K562 (cell line): Measurements from ENCODE around the gene GTF2A1. TPM values are rescaled to one million over a fixed set of nuclear protein-coding genes. Genes with fewer than 3 reads are reported as not detected.

ENCODE experiments used
- ATAC-seq: fragments of 200-7000 bp; cut with Tn5 transposase; 3 replicates; pipeline ENCODE4 v1.9.1; 2020; ENCODE audit warnings: moderate library complexity
- BruUV-seq: library from RNA; stranded (reverse); fragments of 400-500 nt; replicated peaks from 2 replicates; lab custom pipeline; 2021; lab: Mats Ljungman, UMichigan
- CTCF ChIA-PET: fragments of 300-600 bp; formaldehyde crosslinking; extraction: SDS; loops from one replicate; lab custom pipeline; 2021; ENCODE audit warnings: low intra/inter-chr PET ratio; lab: Yijun Ruan, JAX
- POLR2A ChIA-PET: fragments of 300-600, 350-650 bp; sonication (Branson Sonifier 250); formaldehyde crosslinking; extraction: SDS; loops from one replicate; lab custom pipeline; 2021; ENCODE audit warnings: antibody characterized with exemption, inconsistent platforms; lab: Yijun Ruan, JAX
- DNase-seq, 4 experiments: peaks; one replicate each; pipeline versions ENCODE4 v3.0.0 to v3.0.0-alpha.2; 2011 to 2018; ENCODE audit warnings: low spot score in 3 of 4, mixed read lengths in 3 of 4; ENCODE audit errors: extremely low read depth in 1 of 4
- FAIRE-seq: peaks from 2 replicates; lab custom pipeline; 2011; peaks lifted over from hg19 to GRCh38; lab: Jason Lieb, UNC
- H2AFZ ChIP-seq: 2 replicates; pipeline ENCODE4 v1.6.0; 2011; ENCODE audit warnings: low read depth, low read length, control low read depth, inconsistent platforms
- H3K27ac ChIP-seq: fragments of 200-600 bp; 3 replicates; pipeline ENCODE4 v1.8.0; 2011; ENCODE audit warnings: low read depth, mild to moderate bottlenecking, control low read depth, inconsistent platforms, low read length, moderate library complexity, mixed read lengths; ENCODE audit errors: extremely low read depth
- H3K27me3 ChIP-seq, 2 experiments: fragments of 300-600 bp in 1 of 2; 2 replicates in 1 of 2; 3 replicates in 1 of 2; pipeline versions ENCODE4 v1.6.0 to v1.8.0; 2011; ENCODE audit warnings: inconsistent platforms in 2 of 2, low read length in 2 of 2, mild to moderate bottlenecking in 1 of 2, mixed read lengths in 1 of 2, moderate library complexity in 1 of 2; ENCODE audit not compliant: control insufficient read depth in 2 of 2, insufficient read depth in 2 of 2
- H3K36me3 ChIP-seq: fragments of 300-600 bp; 3 replicates; pipeline ENCODE4 v1.8.0; 2011; ENCODE audit warnings: mild to moderate bottlenecking, low read length, inconsistent platforms; ENCODE audit not compliant: control insufficient read depth, insufficient read depth
- H3K4me1 ChIP-seq, 2 experiments: fragments of 200-600 bp in 1 of 2; replicated peaks in 1 of 2; 2 replicates in 1 of 2; 3 replicates in 1 of 2; pipeline versions ENCODE4 v1.5.1 to v1.8.0; 2011; ENCODE audit warnings: inconsistent platforms in 2 of 2, low read length in 2 of 2, mild to moderate bottlenecking in 1 of 2, mixed read lengths in 1 of 2, moderate library complexity in 1 of 2; ENCODE audit not compliant: control insufficient read depth in 2 of 2, insufficient read depth in 2 of 2
- H3K4me2 ChIP-seq: 2 replicates; pipeline ENCODE4 v1.6.1; 2011; ENCODE audit warnings: low read length, control low read depth, inconsistent platforms, mixed read lengths; ENCODE audit not compliant: insufficient read depth
- H3K4me3 ChIP-seq: fragments of 200-600 bp; sonication (generic), shearing (Covaris generic); 2 replicates; pipeline ENCODE4 v1.5.1; 2016; ENCODE audit warnings: control low read depth, inconsistent platforms
- H3K79me2 ChIP-seq: fragments of 200-600 bp; 3 replicates; pipeline ENCODE4 v1.8.0; 2011; ENCODE audit warnings: low read length, inconsistent platforms; ENCODE audit not compliant: control insufficient read depth, insufficient read depth
- H3K9ac ChIP-seq, 2 experiments: 2 replicates each; pipeline versions ENCODE4 v1.6.0 to v1.6.1; 2011; ENCODE audit warnings: low read depth in 2 of 2, low read length in 2 of 2, control low read depth in 1 of 2, inconsistent platforms in 1 of 2, mild to moderate bottlenecking in 1 of 2, mixed read lengths in 1 of 2; ENCODE audit not compliant: insufficient read depth in 1 of 2
- H3K9me1 ChIP-seq: one replicate; pipeline ENCODE4 v1.6.0; 2011; ENCODE audit warnings: inconsistent platforms, mild to moderate bottlenecking, low read length, moderate library complexity; ENCODE audit not compliant: control insufficient read depth, insufficient read depth
- H3K9me3 ChIP-seq: replicated peaks from 2 replicates; pipeline ENCODE4 v1.5.1; 2011; ENCODE audit warnings: low read depth, low read length, inconsistent platforms; ENCODE audit not compliant: control insufficient read depth, insufficient read depth
- H4K20me1 ChIP-seq: replicated peaks from 2 replicates; pipeline ENCODE4 v1.6.1; 2011; ENCODE audit warnings: low read length, inconsistent platforms, mixed read lengths; ENCODE audit not compliant: control insufficient read depth, insufficient read depth
- ARHGAP35 ChIP-seq: fragments of 450-650 bp; IDR thresholded peaks from 2 replicates; pipeline ENCODE4 v1.6.1; 2018; ENCODE audit not compliant: partially characterized antibody
- CBX3 ChIP-seq, 2 experiments: IDR thresholded peaks; 1 replicate in 1 of 2; 2 replicates in 1 of 2; pipeline ENCODE4 v1.6.1; 2012; ENCODE audit warnings: inconsistent platforms in 2 of 2, low read length in 2 of 2, borderline replicate concordance in 1 of 2, control low read depth in 1 of 2
- HES1 ChIP-seq: fragments of 450-650 bp; IDR thresholded peaks from 2 replicates; pipeline ENCODE4 v1.6.1; 2016; ENCODE audit warnings: low read depth, mild to moderate bottlenecking, moderate library complexity
- JUND ChIP-seq, 2 experiments: IDR thresholded peaks; 2 replicates in 1 of 2; 3 replicates in 1 of 2; pipeline ENCODE4 v1.6.1; 2011; ENCODE audit warnings: borderline replicate concordance in 2 of 2, low read depth in 2 of 2, low read length in 2 of 2, improper control_type of control experiment in 1 of 2, missing biosample characterization in 1 of 2, missing genetic modification characterization in 1 of 2, missing genetic modification reagents in 1 of 2
- NUFIP1 ChIP-seq: fragments of 450-650 bp; IDR thresholded peaks from 2 replicates; pipeline ENCODE4 v1.6.1; 2018; ENCODE audit not compliant: partially characterized antibody
- RHOXF2B ChIP-seq: fragments of 250-450 bp; sonication (Bioruptor Pico); conservative IDR thresholded peaks from 2 replicates; pipeline ENCODE4 v1.5.1; 2021
- USF1 ChIP-seq: sonication (generic); formaldehyde crosslinking; IDR thresholded peaks from 2 replicates; pipeline ENCODE4 v1.9.0; 2022; ENCODE audit warnings: mild to moderate bottlenecking, missing genetic modification reagents
- ZC3H4 ChIP-seq: sonication (generic); formaldehyde crosslinking; IDR thresholded peaks from 2 replicates; pipeline ENCODE4 v1.9.0; 2021; ENCODE audit warnings: missing genetic modification reagents, borderline replicate concordance
- ZZZ3 ChIP-seq: fragments of 450-650 bp; IDR thresholded peaks from 2 replicates; pipeline ENCODE4 v1.6.1; 2016; ENCODE audit warnings: antibody characterized with exemption, mild to moderate bottlenecking, moderate library complexity
- WGBS: fragments of 100-300 bp; shearing (Covaris generic); methylation state at CpG from one replicate; pipeline ENCODE4 v1.1.6; 2016; ENCODE audit warnings: low coverage, mixed read lengths; ENCODE audit not compliant: insufficient coverage; ENCODE audit errors: missing lambda C conversion rate; 5-methylcytosine and 5-hydroxymethylcytosine counted together
- in situ Hi-C: fragments of 300-500 bp; cut with MboI; formaldehyde crosslinking; loops from 4 replicates; pipeline ENCODE4 v1.15.0; 2018; ENCODE audit warnings: inconsistent platforms, mixed read lengths
- intact Hi-C: fragments of 100-400 bp; cut with micrococcal nuclease; formaldehyde crosslinking; loops from 2 replicates; pipeline ENCODE4 v1.14.2; 2022
- polyA plus RNA-seq, 8 experiments: library from polyadenylated mRNA; depleted of rRNA in 4 of 8; stranded (reverse) in 5 of 8; unstranded in 3 of 8; fragments of >200 nt; fragmentation: Nextera tagmentation in 2 of 8; fragmentation: Illumina TruSeq in 1 of 8; extraction: Ambion mirVana in 2 of 8; extraction: Trizol in 1 of 8; gene quantifications; 2 replicates each; pipeline versions ENCODE4 v1.2.1 to v1.2.3, GENCODE V29; 2011 to 2014; ENCODE audit warnings: inconsistent platforms in 1 of 8, missing spikeins in 1 of 8
- total RNA-seq, 7 experiments: library from RNA; depleted of rRNA in 6 of 7; stranded (reverse); fragments of >200 nt in 6 of 7; fragmentation: Illumina TruSeq in 2 of 7; extraction: Trizol in 2 of 7; gene quantifications; 2 replicates each; pipeline versions ENCODE4 v1.2.1 to v1.2.3, GENCODE V29; 2011 to 2021; ENCODE audit warnings: low replicate concordance in 1 of 7

The GTF2A1 gene
- total and polyA plus RNA-seq, 9 of the 15 experiments (the other 6 are each of a cell fraction or from before 2014, with no cell fraction given): 3.4 to 22.8 (median 14.7) TPM

- 92% methylated on average over 3 of the region's 3 CpGs for WGBS
- no peaks in the 10 kb centered on the region for H3K79me2 ChIP-seq
- no peak overlapping the region for H3K4me3 ChIP-seq
- ChIA-PET CTCF (no interaction called here), POLR2A (interaction anchor here (0.6 kb wide), 1 partner anchor 13 kb away, joined by 3 read pairs; no protein-coding TSS in a partner anchor)
- no peaks in the 10 kb centered on the region for H3K9me1 ChIP-seq
- no peaks in the 10 kb centered on the region for H3K9me3 ChIP-seq
- H3K9ac ChIP-seq: no peak overlapping the region
- no peak overlapping the region for H3K27ac ChIP-seq
- no peaks in the 10 kb centered on the region for H3K4me1 ChIP-seq
- no peak for FAIRE-seq
- in situ Hi-C loops (no loop called here), intact Hi-C loops (no loop called here)
- ATAC-seq: no peak
- no TSS peak for BruUV-seq
- TF ChIP-seq ZC3H4 (no peak), JUND (IDR thresholded peaks at IDR 0.05; ENCODE audit: borderline replicate concordance, low read depth, low read length) (no peak), JUND (tag; IDR thresholded peaks at IDR 0.05; ENCODE audit: borderline replicate concordance, low read depth, low read length) (no peak), ARHGAP35 (no peak), NUFIP1 (no peak), ZZZ3 (no peak), USF1 (CRISPR knock-in tag) (no peak), RHOXF2B (CRISPR knock-in tag) (no peak), HES1 (no peak), CBX3 (IDR thresholded peaks at IDR 0.05; ENCODE audit: borderline replicate concordance in 1 of 2, low read length in 2 of 2) (no peak)
- peaks cover 26% of the 10 kb centered on the region; the same call in 2 of the 3 replicates for H3K36me3 ChIP-seq
- H2AFZ ChIP-seq: no peak overlapping the region
- H3K27me3 ChIP-seq: no peaks in the 10 kb centered on the region
- DNase-seq: no peak
- H4K20me1 ChIP-seq: no peaks in the 10 kb centered on the region
- H3K4me2 ChIP-seq: no peak overlapping the region
Observed at GRCh38 chr14:81176241-81176640, 44.5 kb downstream of the GTF2A1 start.
